Neural progenitor cell (in vitro differentiated cells): ENCODE measurements around the gene THBD.

ENCODE experiments used
- EZH2 ChIP-seq: fragments of 200-600 bp; sonication (generic); IDR thresholded peaks from 2 replicates; pipeline ENCODE4 v1.6.1; 2017; ENCODE audit warnings: antibody characterized with exemption, mild to moderate bottlenecking, moderate library complexity
- EZH2phosphoT487 ChIP-seq: fragments of 200-600 bp; sonication (generic); IDR thresholded peaks from 2 replicates; pipeline ENCODE4 v1.6.1; 2017; ENCODE audit warnings: antibody characterized with exemption
- TF ChIP-seq, protein P1 (sequence below): fragments of 200-600 bp; sonication (generic); IDR thresholded peaks from 2 replicates; pipeline ENCODE4 v1.5.1; 2017; ENCODE audit warnings: antibody characterized with exemption, mild to moderate bottlenecking

DNA sequence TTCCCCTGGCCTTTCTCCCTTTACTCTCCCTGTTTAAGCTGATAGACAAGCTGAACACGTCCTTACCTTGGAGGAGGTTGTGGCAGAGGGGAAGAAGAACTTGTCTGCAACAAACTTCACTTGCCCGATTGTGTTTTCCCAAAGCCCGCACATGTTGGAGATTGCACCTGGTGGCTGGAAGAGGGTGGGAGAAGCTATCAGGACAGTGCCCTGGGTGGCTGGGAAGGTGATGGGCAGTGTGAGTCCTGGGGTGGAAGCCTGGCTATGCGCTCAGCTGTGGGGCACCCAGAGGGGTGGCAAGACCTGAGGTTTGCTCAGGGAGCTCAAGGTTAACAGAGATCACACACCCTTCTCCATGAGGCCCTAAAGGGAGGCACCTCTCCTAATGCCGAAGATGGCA, 39.4 kb downstream of the THBD start:
- TF ChIP-seq, protein P1, sequence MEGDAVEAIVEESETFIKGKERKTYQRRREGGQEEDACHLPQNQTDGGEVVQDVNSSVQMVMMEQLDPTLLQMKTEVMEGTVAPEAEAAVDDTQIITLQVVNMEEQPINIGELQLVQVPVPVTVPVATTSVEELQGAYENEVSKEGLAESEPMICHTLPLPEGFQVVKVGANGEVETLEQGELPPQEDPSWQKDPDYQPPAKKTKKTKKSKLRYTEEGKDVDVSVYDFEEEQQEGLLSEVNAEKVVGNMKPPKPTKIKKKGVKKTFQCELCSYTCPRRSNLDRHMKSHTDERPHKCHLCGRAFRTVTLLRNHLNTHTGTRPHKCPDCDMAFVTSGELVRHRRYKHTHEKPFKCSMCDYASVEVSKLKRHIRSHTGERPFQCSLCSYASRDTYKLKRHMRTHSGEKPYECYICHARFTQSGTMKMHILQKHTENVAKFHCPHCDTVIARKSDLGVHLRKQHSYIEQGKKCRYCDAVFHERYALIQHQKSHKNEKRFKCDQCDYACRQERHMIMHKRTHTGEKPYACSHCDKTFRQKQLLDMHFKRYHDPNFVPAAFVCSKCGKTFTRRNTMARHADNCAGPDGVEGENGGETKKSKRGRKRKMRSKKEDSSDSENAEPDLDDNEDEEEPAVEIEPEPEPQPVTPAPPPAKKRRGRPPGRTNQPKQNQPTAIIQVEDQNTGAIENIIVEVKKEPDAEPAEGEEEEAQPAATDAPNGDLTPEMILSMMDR = no peak
- TF ChIP-seq EZH2 (no peak), EZH2phosphoT487 (no peak)
